GM18526 (cell line): ENCODE data around the gene SLC49A3.

ENCODE experiments used
- POLR2A ChIP-seq: IDR thresholded peaks from 3 replicates; pipeline ENCODE4 v1.6.1; 2011; ENCODE audit not compliant: insufficient read length; ENCODE audit errors: extremely low read depth

Gene SLC49A3

DNA sequence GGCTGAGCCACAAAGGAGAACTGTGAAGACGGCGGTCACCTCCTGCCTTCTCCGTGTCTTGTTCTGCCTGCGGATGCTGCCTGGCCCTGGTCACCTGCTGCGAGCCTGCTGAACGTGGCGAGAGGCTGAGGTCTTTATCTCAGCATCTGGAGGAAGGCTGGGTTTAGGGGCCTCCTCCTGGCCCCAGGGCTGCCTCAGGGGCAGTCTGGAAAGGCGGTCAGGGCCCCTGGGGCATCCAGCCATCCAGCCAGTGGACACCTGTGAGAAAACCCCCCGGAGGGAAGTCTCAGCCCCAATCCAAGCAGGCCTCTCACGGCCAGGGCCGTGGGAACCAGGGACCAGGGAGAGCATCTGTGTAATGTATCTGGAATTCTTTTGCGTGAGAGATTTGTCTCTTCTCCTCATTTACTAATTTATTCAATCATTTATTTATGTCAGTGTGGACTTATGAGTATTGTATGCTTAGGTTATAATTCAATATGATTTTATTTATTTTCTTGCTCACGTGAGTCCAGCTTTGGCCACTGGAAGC is 52.3 kb downstream of the SLC49A3 start:
- TF ChIP-seq POLR2A = no peak

DNA sequence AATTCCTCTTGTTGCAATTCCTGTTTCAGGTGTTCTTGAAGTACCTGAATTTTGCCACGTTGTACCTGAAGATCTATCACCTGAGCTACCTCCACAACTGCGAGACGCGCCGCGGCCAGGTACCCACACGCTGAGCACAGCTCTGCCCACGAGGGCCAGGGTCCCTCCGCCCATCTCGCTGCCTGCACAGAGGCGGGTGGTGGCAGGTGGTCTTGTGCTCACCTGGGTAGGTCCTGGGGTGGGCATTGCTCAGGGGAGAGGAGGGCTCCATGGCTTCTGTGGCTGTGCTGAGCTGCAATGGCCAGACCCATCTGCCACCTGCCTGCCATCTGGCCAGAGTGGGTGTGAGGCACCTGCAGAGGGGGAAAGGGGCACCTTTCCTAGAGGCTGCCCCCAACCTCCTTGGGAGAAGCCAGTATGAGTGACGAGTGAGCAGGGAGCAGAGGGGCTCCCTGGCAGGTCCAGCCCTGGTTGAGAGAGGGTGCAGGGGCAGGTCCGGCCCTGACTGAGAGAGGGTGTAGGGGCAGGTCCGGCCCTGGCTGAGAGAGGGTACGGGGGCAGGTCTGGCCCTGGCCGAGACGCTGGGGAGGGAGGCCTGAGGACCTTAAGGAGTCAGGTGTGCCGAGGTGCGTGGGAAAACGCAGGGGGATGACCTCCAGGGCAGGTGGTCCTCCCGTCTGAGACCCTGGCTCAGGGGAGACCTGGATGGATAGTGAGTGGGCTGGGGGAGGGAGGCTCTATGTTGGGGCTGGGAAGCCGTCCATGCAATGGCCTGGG is 52.9 kb downstream of the SLC49A3 start:
- no peak for TF ChIP-seq POLR2A

DNA sequence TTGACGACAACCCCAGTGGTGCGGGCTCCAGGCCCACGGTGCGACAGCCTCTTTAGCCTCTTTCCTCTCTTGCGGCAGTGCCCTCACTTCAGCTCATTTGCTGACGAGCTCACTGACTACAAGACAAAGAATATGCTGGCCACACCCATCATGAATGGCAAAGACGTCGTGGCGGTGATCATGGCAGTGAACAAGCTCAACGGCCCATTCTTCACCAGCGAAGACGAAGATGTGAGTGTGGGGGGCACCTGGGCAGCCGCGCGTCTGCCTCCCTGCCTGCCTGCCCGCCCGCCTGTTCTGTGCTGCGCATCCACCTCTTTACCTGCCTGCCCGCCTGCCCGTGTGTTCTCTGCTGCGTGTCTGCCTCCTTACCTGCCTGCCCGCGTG is 54.4 kb downstream of the SLC49A3 start:
- no peak for TF ChIP-seq POLR2A

DNA sequence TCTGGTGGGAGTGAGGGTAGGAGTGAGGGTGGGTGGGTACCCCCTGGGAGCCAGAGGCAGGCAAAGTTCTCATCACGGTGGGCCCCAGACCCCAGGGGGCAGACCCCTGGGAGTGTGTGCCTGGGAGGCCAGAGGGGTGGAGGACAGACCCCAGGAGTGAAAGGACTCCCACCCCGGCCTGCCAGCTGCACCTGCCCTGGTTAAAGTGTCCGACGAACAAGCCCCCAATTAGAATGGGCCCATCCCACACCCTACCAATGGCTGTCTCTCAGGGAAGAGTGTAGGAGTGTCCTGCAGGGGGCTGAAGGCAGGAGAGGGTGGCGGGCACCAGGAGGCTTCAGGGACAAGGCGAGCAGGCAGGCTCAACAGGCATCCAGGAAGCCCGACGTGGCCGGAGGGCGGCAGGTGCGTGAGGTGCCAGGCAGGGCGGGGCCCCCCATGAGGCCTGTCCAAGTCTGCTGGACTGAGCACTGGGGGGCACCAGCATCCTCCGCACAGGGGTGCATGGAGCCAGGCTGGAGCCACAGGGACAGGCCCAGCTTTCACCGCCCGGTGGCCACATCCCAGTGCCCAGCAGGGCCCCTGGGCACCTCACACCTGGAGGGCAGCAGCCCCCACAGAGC is 54.9 kb downstream of the SLC49A3 start:
- no peak for TF ChIP-seq POLR2A

DNA sequence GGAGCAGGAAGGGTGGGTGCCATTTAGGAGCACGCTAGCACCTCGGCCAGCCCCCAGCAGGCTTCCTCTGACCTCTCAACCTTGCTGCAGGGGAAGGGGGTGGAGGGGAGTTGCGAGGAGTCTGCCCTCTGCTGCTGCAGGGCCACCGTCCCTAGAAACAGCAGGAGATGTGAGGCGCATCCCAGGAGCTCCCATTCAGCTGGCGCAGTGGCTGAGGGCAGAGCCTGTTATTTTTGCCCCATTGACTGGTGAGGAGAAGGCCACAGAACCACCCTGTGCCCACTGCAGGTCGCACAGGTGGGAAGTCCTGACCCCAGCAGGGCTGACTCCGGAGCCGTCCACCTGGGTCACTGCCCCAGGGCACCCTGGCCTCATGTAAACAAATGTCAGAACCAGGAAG is 55.5 kb downstream of the SLC49A3 start:
- TF ChIP-seq POLR2A = no peak

DNA sequence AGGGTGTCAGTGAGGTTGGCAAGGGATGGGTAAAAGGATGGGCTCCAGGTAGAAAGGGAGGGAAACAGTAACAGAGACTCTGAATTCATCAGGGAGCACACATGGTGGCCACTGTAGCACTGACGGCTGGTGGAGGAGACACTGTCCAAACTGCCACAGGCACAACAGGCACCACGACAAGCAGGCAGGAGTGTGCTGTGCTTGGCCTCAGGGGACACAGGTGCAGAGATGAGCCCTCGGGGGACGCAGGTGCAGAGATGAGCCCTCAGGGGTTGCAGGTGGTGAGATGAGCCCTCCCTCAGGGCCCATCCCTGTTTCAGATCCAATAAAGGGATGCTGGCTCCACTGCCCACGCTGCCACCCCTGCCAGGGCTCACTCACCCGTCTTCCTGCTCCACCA is 56.0 kb downstream of the SLC49A3 start:
- TF ChIP-seq POLR2A = no peak

DNA sequence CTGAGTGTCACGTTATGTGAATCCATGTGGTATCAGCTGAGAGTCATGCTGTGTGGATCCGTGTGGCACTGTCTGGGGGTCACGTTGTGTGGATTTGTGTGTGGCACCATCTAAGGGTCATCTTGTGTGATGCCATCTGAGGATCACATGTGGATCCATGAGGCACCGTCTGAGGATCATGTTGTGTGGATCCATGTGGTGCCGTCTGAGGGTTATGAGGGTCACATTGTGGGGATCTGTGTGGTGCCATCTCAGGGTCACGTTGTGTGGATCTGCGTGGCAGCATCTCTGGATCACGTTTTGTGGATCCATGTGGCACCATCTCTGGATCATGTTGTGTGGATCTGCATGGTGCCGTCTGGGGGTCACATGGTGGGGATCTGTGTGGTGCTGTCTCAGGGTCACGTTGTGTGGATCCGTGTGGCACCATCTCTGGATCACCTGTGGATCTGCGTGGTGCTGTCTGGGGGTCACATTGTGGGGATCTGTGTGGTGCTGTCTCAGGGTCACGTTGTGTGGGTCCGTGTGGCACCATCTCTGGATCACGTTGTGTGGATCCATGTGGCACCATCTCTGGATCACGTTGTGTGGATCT is 56.7 kb downstream of the SLC49A3 start:
- TF ChIP-seq POLR2A = no peak
